ENCODE data around the gene CENPM. TPM values are rescaled to one million over a fixed set of nuclear protein-coding genes. Genes with fewer than 3 reads are reported as not detected.

The CENPM gene
- polyA plus RNA-seq, 1 of the 3 experiments (the other 2 are of a cell fraction), result 15.6 TPM

GRCh38 chr22:41893591-41894375, 53.2 kb downstream of the CENPM start:
- TF ChIP-seq FOXJ3 (CRISPR knock-in tag; IDR thresholded peaks at IDR 0.05) (no peak), RCOR1 (IDR thresholded peaks at IDR 0.05; ENCODE audit: low read length) (no peak), MXI1 (IDR thresholded peaks at IDR 0.05; ENCODE audit: low read depth, low read length) (no peak), USF2 (IDR thresholded peaks at IDR 0.05; ENCODE audit: borderline replicate concordance, low read depth, low read length) (no peak), TCF12 (IDR thresholded peaks at IDR 0.05) (no peak)
- Histone ChIP-seq H3K9ac (no peak overlapping the region), H3K79me2 (ENCODE audit: insufficient read depth) (no peaks in the 10 kb centered on the region), H3K4me3 (ENCODE audit: low read depth in 2 of 2, low read length in 1 of 2) (no peak overlapping the region), H3K27me3 (ENCODE audit: insufficient read depth) (no peaks in the 10 kb centered on the region), H3K9me2 (no peaks in the 10 kb centered on the region), H3K4me2 (no peak overlapping the region), H3K27ac (ENCODE audit: low read depth in 2 of 2, low read length in 1 of 2) (no peak overlapping the region), H4K20me1 (ENCODE audit: insufficient read depth) (no peaks in the 10 kb centered on the region), H3F3A (replicated peaks; ENCODE audit: insufficient read depth) (no peaks in the 10 kb centered on the region), H3K9me3 (no peaks in the 10 kb centered on the region), H2AFZ (ENCODE audit: low read depth) (no peak overlapping the region), H3K4me1 (ENCODE audit: control insufficient read depth in 1 of 2, insufficient read depth in 2 of 2, low read depth in 1 of 2, low read length in 1 of 2) (no peaks in the 10 kb centered on the region), H3K36me3 (replicated peaks in 1 of 2; ENCODE audit: control insufficient read depth in 1 of 2, insufficient read depth in 2 of 2, low read length in 1 of 2) (peaks cover 0 to 3% of the 10 kb centered on the region in 2 experiments)
- CTCF ChIA-PET, result interaction anchor here (1.0 kb wide), 1 partner anchor 10 kb away, joined by 3 read pairs; no protein-coding TSS in a partner anchor
- 100% methylated on average over 3 of the region's 7 CpGs for WGBS (ENCODE audit: low lambda C conversion rate)
- POLR2A ChIA-PET, result interaction anchor here (0.6 kb wide), 1 partner anchor 823 kb away, joined by 4 read pairs; no protein-coding TSS in a partner anchor
- no peak for DNase-seq

GRCh38 chr22:41892721-41893120, 54.2 kb downstream of the CENPM start:
- TF ChIP-seq MEF2A (IDR thresholded peaks at IDR 0.05; ENCODE audit: borderline replicate concordance, low read depth), result no peak
- TF ChIP-seq POLR2AphosphoS5 (IDR thresholded peaks at IDR 0.05; ENCODE audit: low read depth, low read length), result no peak
- TF ChIP-seq FOXM1 (IDR thresholded peaks at IDR 0.05; ENCODE audit: low read depth), result no peak
- no peak for TF ChIP-seq ELF1 (IDR thresholded peaks at IDR 0.05)
- no peak for TF ChIP-seq USF2 (IDR thresholded peaks at IDR 0.05; ENCODE audit: borderline replicate concordance, low read depth, low read length)
- TF ChIP-seq GABPA (IDR thresholded peaks at IDR 0.05; ENCODE audit: low read depth), result no peak
- TF ChIP-seq NRF1 (IDR thresholded peaks at IDR 0.05; ENCODE audit: low read depth, low read length), result no peak
- no peak for TF ChIP-seq TCF12 (IDR thresholded peaks at IDR 0.05)
- POLR2A ChIA-PET, result no interaction called here

More at GRCh38 chr22:41892721-41893120, 54.2 kb downstream of the CENPM start:
- no peak overlapping the region for H3K4me2 ChIP-seq
- no peak overlapping the region for H2AFZ ChIP-seq (ENCODE audit: low read depth)
- H3K9me2 ChIP-seq, result no peaks in the 10 kb centered on the region
- H3K9ac ChIP-seq, result no peak overlapping the region
- H3K36me3 ChIP-seq (replicated peaks in 1 of 2; ENCODE audit: control insufficient read depth in 1 of 2, insufficient read depth in 2 of 2, low read length in 1 of 2), result peaks cover 0 to 3% of the 10 kb centered on the region in 2 experiments
- H3F3A ChIP-seq (replicated peaks; ENCODE audit: insufficient read depth), result no peaks in the 10 kb centered on the region
- no peaks in the 10 kb centered on the region for H3K79me2 ChIP-seq (ENCODE audit: insufficient read depth)
- no peaks in the 10 kb centered on the region for H3K27me3 ChIP-seq (ENCODE audit: insufficient read depth)
- DNase-seq, result no peak
- CTCF ChIA-PET, result no interaction called here
- no peaks in the 10 kb centered on the region for H4K20me1 ChIP-seq (ENCODE audit: insufficient read depth)
- no peaks in the 10 kb centered on the region for H3K4me1 ChIP-seq (ENCODE audit: control insufficient read depth in 1 of 2, insufficient read depth in 2 of 2, low read depth in 1 of 2, low read length in 1 of 2)
- H3K4me3 ChIP-seq (ENCODE audit: low read depth in 2 of 2, low read length in 1 of 2), result no peak overlapping the region
- H3K9me3 ChIP-seq, result no peaks in the 10 kb centered on the region
- 100% methylated on average over 2 of the region's 4 CpGs for WGBS (ENCODE audit: low lambda C conversion rate)
- no peak overlapping the region for H3K27ac ChIP-seq (ENCODE audit: low read depth in 2 of 2, low read length in 1 of 2)
